ENCODE measurements around the gene COX4I2.

Gene COX4I2

GRCh38 chr20:31662372-31662854 is 24.7 kb downstream of the COX4I2 start:
- no peak for TF ChIP-seq CTCF (IDR thresholded peaks at IDR 0.05; ENCODE audit: low read depth, low read length)

GRCh38 chr20:31663524-31663837 is 25.8 kb downstream of the COX4I2 start:
- no peak overlapping the region for H3K4me3 ChIP-seq (ENCODE audit: low read depth, low read length)
- H3K9me3 ChIP-seq (ENCODE audit: severe bottlenecking) = no peaks in the 10 kb centered on the region
- DNase-seq = no peak
- H3K27ac ChIP-seq = no peak overlapping the region
- H3K36me3 ChIP-seq = peaks cover 44% of the 10 kb centered on the region
- H3K27me3 ChIP-seq (ENCODE audit: insufficient read depth, low read depth, severe bottlenecking) = no peaks in the 10 kb centered on the region
- TF ChIP-seq CTCF (IDR thresholded peaks at IDR 0.05; ENCODE audit: low read depth, low read length) = no peak

More at GRCh38 chr20:31662372-31662854, 24.7 kb downstream of the COX4I2 start:
- Histone ChIP-seq H3K4me3 (ENCODE audit: low read depth, low read length) (no peak overlapping the region), H3K9me3 (ENCODE audit: severe bottlenecking) (no peaks in the 10 kb centered on the region), H3K36me3 (peaks cover 40% of the 10 kb centered on the region), H3K27me3 (ENCODE audit: insufficient read depth, low read depth, severe bottlenecking) (no peaks in the 10 kb centered on the region), H3K27ac (peak overlapping the region; percentile 74)
- DNase-seq = no peak

GRCh38 chr20:31663838-31664695 is 26.4 kb downstream of the COX4I2 start:
- peak overlapping the region; percentile 45; the same call in 1 of the 2 replicates for H3K27ac ChIP-seq
- no peak overlapping the region for H3K4me3 ChIP-seq (ENCODE audit: low read depth, low read length)
- H3K9me3 ChIP-seq (ENCODE audit: severe bottlenecking) = no peaks in the 10 kb centered on the region
- peaks cover 50% of the 10 kb centered on the region for H3K36me3 ChIP-seq
- DNase-seq = no peak
- no peaks in the 10 kb centered on the region for H3K27me3 ChIP-seq (ENCODE audit: insufficient read depth, low read depth, severe bottlenecking)
- TF ChIP-seq CTCF (IDR thresholded peaks at IDR 0.05; ENCODE audit: low read depth, low read length) = no peak

GRCh38 chr20:31664696-31665354 is 27.1 kb downstream of the COX4I2 start:
- Histone ChIP-seq H3K36me3 (peaks cover 58% of the 10 kb centered on the region), H3K27me3 (ENCODE audit: insufficient read depth, low read depth, severe bottlenecking) (no peaks in the 10 kb centered on the region), H3K27ac (peak overlapping the region; percentile 65; the same call in 1 of the 2 replicates), H3K9me3 (ENCODE audit: severe bottlenecking) (no peaks in the 10 kb centered on the region), H3K4me3 (ENCODE audit: low read depth, low read length) (no peak overlapping the region)
- no peak for TF ChIP-seq CTCF (IDR thresholded peaks at IDR 0.05; ENCODE audit: low read depth, low read length)
- no peak for DNase-seq

GRCh38 chr20:31665753-31666152 is 28.0 kb downstream of the COX4I2 start:
- H3K27me3 ChIP-seq (ENCODE audit: insufficient read depth, low read depth, severe bottlenecking) = no peaks in the 10 kb centered on the region
- H3K27ac ChIP-seq = peak overlapping the region; percentile 65
- no peak for DNase-seq
- H3K9me3 ChIP-seq (ENCODE audit: severe bottlenecking) = no peaks in the 10 kb centered on the region
- no peak overlapping the region for H3K4me3 ChIP-seq (ENCODE audit: low read depth, low read length)
- no peak for TF ChIP-seq CTCF (IDR thresholded peaks at IDR 0.05; ENCODE audit: low read depth, low read length)
- H3K36me3 ChIP-seq = peaks cover 67% of the 10 kb centered on the region
